T-helper 9 cell (primary cell): ENCODE data around the gene ENOX1.

ENCODE experiments used
- DNase-seq: peaks from one replicate; pipeline ENCODE4 v3.0.0-alpha.2; 2020

Gene ENOX1

GRCh38 chr13:43737392-43737923, 49.3 kb downstream of the ENOX1 start:
- DNase-seq, result no peak

- no peak for DNase-seq
Measured at GRCh38 chr13:43732726-43733125, 54.0 kb downstream of the ENOX1 start.

- no peak for DNase-seq
Measured at GRCh38 chr13:43731296-43731695, 55.5 kb downstream of the ENOX1 start.

GRCh38 chr13:43730642-43731041, 56.1 kb downstream of the ENOX1 start:
- DNase-seq, result no peak

- DNase-seq, result no peak
Measured at GRCh38 chr13:43728421-43728820, 58.4 kb downstream of the ENOX1 start.

GRCh38 chr13:43727856-43728255, 58.9 kb downstream of the ENOX1 start:
- no peak for DNase-seq

- no peak for DNase-seq
Measured at GRCh38 chr13:43725460-43725859, 61.3 kb downstream of the ENOX1 start.

GRCh38 chr13:43720780-43721397, 65.9 kb downstream of the ENOX1 start:
- DNase-seq, result no peak

- DNase-seq, result no peak
Measured at GRCh38 chr13:43698758-43699157, 88.0 kb downstream of the ENOX1 start.

- no peak for DNase-seq
Measured at GRCh38 chr13:43698009-43698408, 88.8 kb downstream of the ENOX1 start.

- no peak for DNase-seq
Measured at GRCh38 chr13:43697323-43697722, 89.4 kb downstream of the ENOX1 start.

GRCh38 chr13:43694146-43694664, 92.6 kb downstream of the ENOX1 start:
- no peak for DNase-seq

- no peak for DNase-seq
Measured at GRCh38 chr13:43693639-43694038, 93.1 kb downstream of the ENOX1 start.

GRCh38 chr13:43688227-43688907, 98.4 kb downstream of the ENOX1 start:
- no peak for DNase-seq

- no peak for DNase-seq
Measured at GRCh38 chr13:43687038-43687437, 99.7 kb downstream of the ENOX1 start.

GRCh38 chr13:43686557-43686956, 100.2 kb downstream of the ENOX1 start:
- no peak for DNase-seq

GRCh38 chr13:43684963-43685725, 101.6 kb downstream of the ENOX1 start:
- DNase-seq, result no peak

GRCh38 chr13:43682701-43683100, 104.1 kb downstream of the ENOX1 start:
- no peak for DNase-seq

GRCh38 chr13:43676320-43676719, 110.5 kb downstream of the ENOX1 start:
- no peak for DNase-seq

- DNase-seq, result no peak
Measured at GRCh38 chr13:43675577-43675976, 111.2 kb downstream of the ENOX1 start.

- DNase-seq, result no peak
Measured at GRCh38 chr13:43669964-43670363, 116.8 kb downstream of the ENOX1 start.

GRCh38 chr13:43669101-43669500, 117.7 kb downstream of the ENOX1 start:
- DNase-seq, result no peak

GRCh38 chr13:43666403-43666802, 120.4 kb downstream of the ENOX1 start:
- DNase-seq, result no peak

- no peak for DNase-seq
Measured at GRCh38 chr13:43665388-43665787, 121.4 kb downstream of the ENOX1 start.
